SU-DHL-6 (cell line): ENCODE measurements around the gene FAM53B.

ENCODE experiments used
- H2AFZ ChIP-seq: fragments of 200-600 bp; sonication (generic); 2 replicates; pipeline ENCODE4 v1.6.1; 2014; ENCODE audit warnings: low read depth, mild to moderate bottlenecking, moderate library complexity, mixed read lengths, antibody characterized with exemption, low read length; ENCODE audit not compliant: severe bottlenecking
- H3F3A ChIP-seq: fragments of 200-600 bp; shearing (Covaris generic); 2 replicates; pipeline ENCODE4 v1.6.0; 2016; ENCODE audit warnings: antibody characterized with exemption, mild to moderate bottlenecking; ENCODE audit not compliant: insufficient read depth
- H3K27ac ChIP-seq: fragments of 200-600 bp; sonication (generic); 2 replicates; pipeline ENCODE4 v1.5.1; 2016; ENCODE audit warnings: low read depth, mild to moderate bottlenecking, low read length, moderate library complexity, mixed read lengths
- H3K27me3 ChIP-seq: fragments of 200-600 bp; sonication (generic), shearing (Covaris generic); 2 replicates; pipeline ENCODE4 v1.6.0; 2014; ENCODE audit warnings: mild to moderate bottlenecking, low read length
- H3K36me3 ChIP-seq: fragments of 200-600 bp; sonication (generic); 2 replicates; pipeline ENCODE4 v1.6.1; 2014; ENCODE audit warnings: mild to moderate bottlenecking, low read length, mixed read lengths
- H3K4me2 ChIP-seq: fragments of 300-600, 200-600 bp; shearing (Covaris generic), sonication (generic); 2 replicates; pipeline ENCODE4 v1.6.0; 2014; ENCODE audit warnings: low read length, low read depth, mild to moderate bottlenecking; ENCODE audit not compliant: poor library complexity, severe bottlenecking
- H3K4me3 ChIP-seq: fragments of 200-600 bp; sonication (generic); 2 replicates; pipeline ENCODE4 v1.5.1; 2014; ENCODE audit warnings: antibody characterized with exemption, low read length, mild to moderate bottlenecking, mixed read lengths; ENCODE audit not compliant: insufficient read depth, poor library complexity, severe bottlenecking
- H3K79me2 ChIP-seq: fragments of 200-600 bp; sonication (generic); 2 replicates; pipeline ENCODE4 v1.6.1; 2014; ENCODE audit warnings: mild to moderate bottlenecking, low read length, moderate library complexity; ENCODE audit not compliant: insufficient read depth
- H3K9ac ChIP-seq: fragments of 200-600 bp; sonication (generic); 2 replicates; pipeline ENCODE4 v1.7.0; 2014; ENCODE audit warnings: mild to moderate bottlenecking, low read length
- H3K9me2 ChIP-seq: fragments of 200-600 bp; sonication (generic); replicated peaks from 2 replicates; pipeline ENCODE4 v1.6.1; 2014; ENCODE audit warnings: low read length; ENCODE audit not compliant: insufficient read depth
- H3K9me3 ChIP-seq: fragments of 200-600 bp; sonication (generic); 2 replicates; pipeline ENCODE4 v1.6.1; 2014; ENCODE audit warnings: low read length, mixed read lengths; ENCODE audit not compliant: insufficient read depth
- H4K20me1 ChIP-seq: fragments of 200-600 bp; sonication (generic); 2 replicates; pipeline ENCODE4 v1.6.1; 2014; ENCODE audit warnings: low read depth, mild to moderate bottlenecking, antibody characterized with exemption, low read length, moderate library complexity, mixed read lengths
- CTCF ChIP-seq: fragments of 200-600 bp; sonication (generic); IDR thresholded peaks from one replicate; pipeline ENCODE4 v1.5.1; 2017; ENCODE audit warnings: antibody characterized with exemption, mild to moderate bottlenecking, low read length, moderate library complexity; ENCODE audit not compliant: insufficient read depth, poor library complexity, severe bottlenecking
- EZH2phosphoT487 ChIP-seq: fragments of 200-600 bp; sonication (generic), shearing (Covaris generic); conservative IDR thresholded peaks from 2 replicates; pipeline ENCODE4 v1.6.1; 2018; ENCODE audit warnings: mild to moderate bottlenecking, antibody characterized with exemption, low read length, moderate library complexity, mixed read lengths

FAM53B gene

GRCh38 chr10:124705381-124705740, 38.8 kb downstream of the FAM53B start:
- H3K36me3 ChIP-seq, result peaks cover 11% of the 10 kb centered on the region
- no peaks in the 10 kb centered on the region for H3K27me3 ChIP-seq
- no peak overlapping the region for H3K4me2 ChIP-seq
- H3K9me2 ChIP-seq, result no peaks in the 10 kb centered on the region
- no peaks in the 10 kb centered on the region for H3K9me3 ChIP-seq
- TF ChIP-seq EZH2phosphoT487, result no peak
- no peak overlapping the region for H3K4me3 ChIP-seq
- H3K27ac ChIP-seq, result no peak overlapping the region
- H4K20me1 ChIP-seq, result peaks cover 34% of the 10 kb centered on the region; the same call in 1 of the 2 replicates
- no peaks in the 10 kb centered on the region for H3F3A ChIP-seq
- no peak overlapping the region for H2AFZ ChIP-seq
- H3K9ac ChIP-seq, result no peak overlapping the region
- H3K79me2 ChIP-seq, result peaks cover 99% of the 10 kb centered on the region

GRCh38 chr10:124704428-124705380, 39.5 kb downstream of the FAM53B start:
- peaks cover 29% of the 10 kb centered on the region; the same call in 1 of the 2 replicates for H4K20me1 ChIP-seq

GRCh38 chr10:124703778-124704427, 40.3 kb downstream of the FAM53B start:
- TF ChIP-seq EZH2phosphoT487 (no peak), CTCF (no peak)
- Histone ChIP-seq H3K9me3 (no peaks in the 10 kb centered on the region), H3K4me3 (no peak overlapping the region), H3K36me3 (peaks cover 12% of the 10 kb centered on the region), H4K20me1 (peaks cover 27% of the 10 kb centered on the region; the same call in 1 of the 2 replicates), H3K27ac (no peak overlapping the region), H3K9ac (no peak overlapping the region), H2AFZ (no peak overlapping the region), H3K9me2 (no peaks in the 10 kb centered on the region), H3F3A (no peaks in the 10 kb centered on the region), H3K27me3 (no peaks in the 10 kb centered on the region), H3K79me2 (peaks cover 99% of the 10 kb centered on the region), H3K4me2 (no peak overlapping the region)

More at GRCh38 chr10:124704428-124705380, 39.5 kb downstream of the FAM53B start:
- H3K36me3 ChIP-seq, result peaks cover 12% of the 10 kb centered on the region
- no peak for TF ChIP-seq CTCF
- no peak for TF ChIP-seq EZH2phosphoT487
- H3K9me3 ChIP-seq, result no peaks in the 10 kb centered on the region
- no peak overlapping the region for H2AFZ ChIP-seq
- H3K4me3 ChIP-seq, result no peak overlapping the region
- H3K27me3 ChIP-seq, result no peaks in the 10 kb centered on the region
- no peak overlapping the region for H3K9ac ChIP-seq
- H3K4me2 ChIP-seq, result no peak overlapping the region
- H3K9me2 ChIP-seq, result no peaks in the 10 kb centered on the region
- peaks cover 99% of the 10 kb centered on the region for H3K79me2 ChIP-seq
- no peak overlapping the region for H3K27ac ChIP-seq
- no peaks in the 10 kb centered on the region for H3F3A ChIP-seq

- no peaks in the 10 kb centered on the region for H3K9me2 ChIP-seq
- no peak overlapping the region for H3K4me2 ChIP-seq
- H3K79me2 ChIP-seq, result peaks cover 99% of the 10 kb centered on the region
- H3K9ac ChIP-seq, result no peak overlapping the region
- H2AFZ ChIP-seq, result no peak overlapping the region
- H3K9me3 ChIP-seq, result no peaks in the 10 kb centered on the region
- no peak overlapping the region for H3K4me3 ChIP-seq
- H3K27me3 ChIP-seq, result no peaks in the 10 kb centered on the region
- peaks cover 23% of the 10 kb centered on the region; the same call in 1 of the 2 replicates for H4K20me1 ChIP-seq
- TF ChIP-seq EZH2phosphoT487 (no peak), CTCF (no peak)
- peaks cover 12% of the 10 kb centered on the region for H3K36me3 ChIP-seq
- no peaks in the 10 kb centered on the region for H3F3A ChIP-seq
- H3K27ac ChIP-seq, result no peak overlapping the region
Measured at GRCh38 chr10:124703372-124703771, 40.8 kb downstream of the FAM53B start.
